Left kidney (tissue), 2 donors: Measurements from ENCODE around the gene FBXL7. TPM values are rescaled to one million over a fixed set of nuclear protein-coding genes. Genes with fewer than 3 reads are reported as not detected.
A peak's percentile ranks its signal among the peaks of the same experiment; 100 is the strongest.

ENCODE experiments used
- DNase-seq: peaks from one replicate; pipeline ENCODE4 v3.0.0-alpha.2; 2013
- polyA plus RNA-seq: library from polyadenylated mRNA; unstranded; fragments of 120-200 nt; gene quantifications from one replicate; pipeline ENCODE4 v1.2.1, GENCODE V29; 2013; ENCODE audit not compliant: insufficient read length

FBXL7 gene
- polyA plus RNA-seq, 1 donor, result 29.8 TPM

DNA sequence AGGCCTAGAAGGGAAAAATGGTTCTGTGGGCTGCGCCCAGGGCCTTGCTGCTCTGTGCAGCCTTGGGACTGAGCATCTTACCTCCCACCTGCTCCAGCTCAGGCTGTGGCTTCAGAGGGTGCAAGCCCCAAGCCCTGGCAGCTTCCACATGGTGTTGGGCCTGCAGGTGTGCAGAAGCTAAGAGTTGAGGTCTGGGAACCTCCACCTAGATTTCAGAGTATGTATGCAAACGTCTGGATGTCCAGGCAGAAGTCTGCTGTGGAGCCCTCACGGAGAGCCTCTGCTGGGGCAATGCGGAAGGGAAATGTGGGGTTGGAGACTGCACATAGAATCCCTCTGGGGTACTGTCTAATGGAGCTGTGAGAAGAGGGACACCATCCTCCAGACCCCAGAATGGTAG, 36.0 kb downstream of the FBXL7 start:
- no peak for DNase-seq

GRCh38 chr5:15538516-15538915, 38.5 kb downstream of the FBXL7 start:
- DNase-seq, result no peak

- no peak for DNase-seq
Observed at GRCh38 chr5:15539951-15540350, 40.0 kb downstream of the FBXL7 start.

DNA sequence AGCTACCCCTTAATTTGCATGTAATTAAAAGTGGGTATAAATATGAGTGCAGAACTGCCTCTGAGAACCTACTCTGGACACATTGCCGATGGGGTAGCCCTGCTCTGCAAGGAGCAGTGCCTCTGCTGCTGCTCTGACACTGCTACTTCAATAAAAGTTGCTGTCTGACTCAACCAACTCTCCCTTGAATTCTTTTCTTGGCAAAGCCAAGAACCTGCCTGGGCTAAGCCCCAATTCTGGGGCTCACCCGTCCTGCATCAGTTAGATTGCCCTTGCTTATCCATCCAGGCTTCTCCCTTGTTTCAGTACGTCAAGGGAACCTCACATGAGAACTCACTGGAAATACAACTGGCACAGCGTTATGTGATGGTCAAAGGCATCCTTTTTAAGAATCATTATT, 44.1 kb downstream of the FBXL7 start:
- DNase-seq, result no peak

DNA sequence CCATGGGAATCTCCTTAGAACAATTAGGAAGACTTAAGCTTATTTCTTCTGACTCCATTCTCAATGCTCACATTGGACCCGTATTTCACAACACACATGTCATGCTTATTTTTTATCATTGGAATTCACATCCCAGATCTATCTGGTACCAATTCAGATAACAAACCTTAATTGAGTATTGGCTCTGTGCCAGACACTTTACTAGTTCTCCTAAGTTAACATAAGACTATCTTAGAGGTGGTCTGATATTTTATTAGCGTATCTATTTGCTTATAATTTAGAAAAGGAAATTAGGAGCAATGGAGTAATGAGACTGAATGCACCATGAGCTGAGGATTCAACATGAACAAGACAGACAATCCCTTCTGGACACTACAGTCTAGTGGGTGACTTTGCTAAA, 45.1 kb downstream of the FBXL7 start:
- no peak for DNase-seq

GRCh38 chr5:15547261-15547839, 47.4 kb downstream of the FBXL7 start:
- DNase-seq, result peak; percentile 35

- DNase-seq, result no peak
Observed at GRCh38 chr5:15549961-15550360, 50.0 kb downstream of the FBXL7 start.

DNA sequence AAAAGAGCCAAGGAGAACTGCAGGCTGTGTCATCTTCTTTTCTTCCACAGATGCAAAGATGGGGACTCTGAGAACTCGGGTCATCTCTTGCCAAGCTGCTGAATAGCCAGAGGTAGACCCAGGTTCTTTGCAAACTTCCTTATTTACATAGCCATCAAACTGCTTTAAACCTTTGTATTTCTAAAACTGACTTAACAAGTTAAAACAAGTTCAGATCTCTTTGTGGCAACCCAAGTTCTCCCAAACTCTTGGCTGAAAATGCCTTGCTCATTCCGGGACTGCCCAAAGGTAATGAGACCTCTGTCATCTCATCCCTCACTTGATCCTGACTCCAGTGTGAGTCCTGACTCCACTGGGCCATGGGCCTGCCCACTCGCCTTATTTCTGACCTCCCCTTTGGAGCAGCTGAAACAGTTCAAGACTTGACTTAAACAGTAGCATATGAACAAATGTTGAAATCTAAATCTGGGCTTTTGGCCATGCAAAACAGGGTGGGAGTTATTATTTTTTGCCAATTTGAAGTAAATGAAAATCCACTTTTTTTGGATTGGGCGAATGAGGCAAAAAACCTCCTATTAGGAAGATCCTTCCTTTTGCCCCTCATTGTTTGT, 50.6 kb downstream of the FBXL7 start:
- DNase-seq, result no peak

DNA sequence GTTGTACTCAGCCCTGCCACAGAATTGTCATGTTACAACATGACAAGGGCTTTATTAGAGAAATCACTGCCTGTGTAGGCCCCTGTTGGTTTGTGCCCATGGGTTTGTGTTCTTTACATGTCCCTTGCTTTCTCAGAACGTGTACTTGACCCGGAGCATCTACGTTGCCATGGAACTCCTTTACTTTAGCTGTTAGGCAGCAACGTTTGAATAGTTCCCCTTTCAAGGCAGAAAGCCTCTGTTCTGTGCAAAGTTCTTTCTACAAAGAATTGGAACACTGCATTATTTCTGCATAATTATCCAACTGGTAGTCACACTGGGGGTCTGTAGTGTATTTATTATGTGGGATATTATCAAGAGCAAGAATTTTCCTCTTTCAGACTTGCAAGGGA, 51.1 kb downstream of the FBXL7 start:
- no peak for DNase-seq

GRCh38 chr5:15554542-15554941, 54.6 kb downstream of the FBXL7 start:
- DNase-seq, result no peak

- DNase-seq, result no peak
Observed at GRCh38 chr5:15555176-15555575, 55.2 kb downstream of the FBXL7 start.

GRCh38 chr5:15558240-15558639, 58.3 kb downstream of the FBXL7 start:
- no peak for DNase-seq

- no peak for DNase-seq
Observed at GRCh38 chr5:15558681-15559080, 58.7 kb downstream of the FBXL7 start.

GRCh38 chr5:15560421-15560820, 60.4 kb downstream of the FBXL7 start:
- DNase-seq, result no peak

DNA sequence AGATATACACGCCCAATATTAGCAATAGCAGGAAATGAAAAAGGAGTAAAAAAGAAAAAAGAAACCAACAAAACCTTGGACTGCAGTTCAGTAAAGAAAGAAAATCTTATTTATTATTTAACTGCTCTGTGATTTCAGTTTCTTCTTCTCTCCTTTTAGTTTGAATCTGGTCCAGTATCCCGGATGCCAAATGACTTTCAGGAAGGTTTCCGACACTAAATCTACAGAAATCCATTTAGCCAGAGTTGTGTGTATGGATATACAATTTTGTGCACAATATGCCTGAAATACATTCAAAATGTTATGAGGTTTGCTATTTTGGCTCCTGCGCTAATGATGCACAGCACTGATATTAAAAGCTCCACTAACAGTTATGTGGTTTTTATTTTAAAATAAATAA, 64.5 kb downstream of the FBXL7 start:
- DNase-seq, result no peak

- no peak for DNase-seq
Observed at GRCh38 chr5:15564957-15565356, 65.0 kb downstream of the FBXL7 start.

DNA sequence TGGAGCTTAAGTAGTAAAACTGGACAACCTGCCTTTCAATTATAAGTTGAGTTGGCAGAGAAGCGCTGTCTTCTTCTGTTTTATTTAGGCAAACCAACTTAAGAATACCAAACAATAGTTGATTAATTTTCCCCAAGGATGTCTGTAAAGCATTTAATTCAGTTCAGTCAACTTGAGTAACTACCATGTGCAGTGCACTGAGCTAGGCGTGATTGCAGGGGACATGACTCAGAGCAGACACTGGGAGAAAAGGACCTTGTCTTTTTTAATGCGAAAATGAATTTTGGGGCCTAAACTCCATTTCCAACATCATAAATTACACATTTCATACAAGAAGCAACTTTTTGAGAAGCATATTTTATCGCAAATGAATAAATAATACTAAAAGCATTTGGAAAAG, 66.3 kb downstream of the FBXL7 start:
- no peak for DNase-seq

DNA sequence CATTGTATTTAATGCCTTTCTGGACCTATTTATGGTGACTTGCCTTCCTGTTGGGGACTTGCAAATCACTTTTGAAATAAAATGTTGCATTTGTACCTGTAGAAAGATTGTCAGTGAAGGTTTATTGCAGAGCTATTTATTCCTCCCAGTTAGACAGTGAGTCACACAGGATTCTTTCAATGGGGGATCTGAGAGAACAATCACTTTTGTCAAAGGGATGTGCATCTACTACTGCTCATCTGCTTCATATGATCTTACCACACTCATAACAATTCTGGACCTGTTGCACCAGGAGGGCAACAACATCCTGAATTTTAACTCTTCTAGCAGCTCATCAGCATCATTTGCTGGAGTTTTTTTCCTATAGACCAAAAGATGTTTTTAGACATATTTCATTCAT, 66.8 kb downstream of the FBXL7 start:
- no peak for DNase-seq

- DNase-seq, result no peak
Observed at GRCh38 chr5:15570491-15570890, 70.5 kb downstream of the FBXL7 start.

DNA sequence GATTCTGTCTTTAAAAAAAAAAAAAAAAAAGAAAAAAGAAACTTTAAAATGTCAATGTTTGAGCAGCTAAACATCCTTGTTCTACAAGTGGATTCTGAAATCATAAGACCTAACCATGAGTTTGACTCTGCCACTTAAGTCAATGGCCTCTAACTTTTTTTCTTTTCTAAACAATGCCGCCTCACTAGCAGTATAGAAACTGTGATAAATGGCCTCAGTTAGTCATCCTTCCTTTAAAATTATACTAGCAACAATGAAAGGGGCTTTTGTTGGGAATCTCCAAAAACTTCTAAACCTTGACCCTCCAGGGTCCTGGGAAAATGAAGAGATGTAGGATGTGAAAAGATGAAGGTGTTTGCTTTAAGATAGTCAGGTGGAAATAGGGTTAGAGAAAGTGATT, 71.1 kb downstream of the FBXL7 start:
- no peak for DNase-seq

DNA sequence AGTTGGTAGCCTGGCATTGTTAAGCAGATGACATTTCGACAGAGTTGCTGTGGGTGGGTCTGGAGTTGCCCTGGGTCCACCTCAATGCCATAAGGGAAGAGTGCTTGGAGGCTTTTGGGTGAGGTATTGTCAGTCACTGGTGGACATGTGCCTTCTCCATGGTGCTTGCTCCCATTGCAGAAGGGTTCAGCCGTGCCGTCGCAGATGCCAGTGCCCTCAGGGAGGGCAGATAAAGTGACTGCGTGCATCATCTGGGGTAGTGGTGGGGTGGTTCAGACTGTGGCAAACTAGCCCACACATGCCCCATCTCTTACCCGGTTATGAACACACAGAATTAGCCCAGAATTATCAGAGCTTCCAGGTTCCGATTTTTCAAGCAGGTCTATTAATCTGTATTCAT, 71.6 kb downstream of the FBXL7 start:
- no peak for DNase-seq

DNA sequence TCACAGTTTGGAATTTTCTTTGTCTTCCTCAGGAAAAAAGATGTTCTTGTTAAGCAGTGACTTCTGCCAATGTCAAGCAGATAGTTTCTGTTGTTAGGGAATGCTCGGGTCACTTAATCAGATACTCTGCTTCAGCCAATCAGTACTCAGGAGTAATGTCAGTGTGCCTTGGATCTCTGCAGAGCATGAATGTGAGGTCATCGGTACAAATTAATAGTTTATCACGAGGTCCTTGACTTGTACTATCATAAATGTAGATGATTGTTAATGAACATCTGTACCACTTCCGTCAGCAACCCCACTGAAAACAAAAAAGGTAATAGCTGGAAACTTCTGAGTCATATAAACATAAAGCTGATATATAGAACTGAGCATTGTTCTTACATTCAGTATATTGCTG, 73.6 kb downstream of the FBXL7 start:
- no peak for DNase-seq

GRCh38 chr5:15574128-15574527, 74.1 kb downstream of the FBXL7 start:
- DNase-seq, result no peak

- DNase-seq, result no peak
Observed at GRCh38 chr5:15574806-15575325, 74.9 kb downstream of the FBXL7 start.
